Activated CD4-positive, alpha-beta memory T cell treated with anti-CD3 and anti-CD28 coated beads for 36 hours (primary cell): ENCODE data around the gene KRT85. TPM values are rescaled to one million over a fixed set of nuclear protein-coding genes. Genes with fewer than 3 reads are reported as not detected.

Experiments used
- total RNA-seq, 2 experiments: library from RNA; stranded (reverse); gene quantifications; one replicate each; pipeline ENCODE4 v1.2.3, GENCODE V29; 2021

The KRT85 gene
- total RNA-seq, 2 experiments from 2014 or later, result not detected

Other genes with a start within 250 kb of the KRT85 start
- not detected for gene KRT80, start 175.5 kb downstream of the KRT85 start, total RNA-seq
- 1 to 10 TPM; 3.5 to 3.7 TPM for gene KRT7, start 134.2 kb downstream of the KRT85 start, total RNA-seq
- under 1 TPM; 0.10 to 0.12 TPM for gene KRT86, start 92.8 kb downstream of the KRT85 start, total RNA-seq
- gene KRT81, start 75.9 kb downstream of the KRT85 start, total RNA-seq, result not detected
- not detected for gene KRT83, start 46.1 kb downstream of the KRT85 start, total RNA-seq
- gene KRT84, start 18.2 kb upstream of the KRT85 start, total RNA-seq, result not detected
- gene KRT82, start 38.9 kb upstream of the KRT85 start, total RNA-seq, result not detected
- not detected for gene KRT75, start 66.9 kb upstream of the KRT85 start, total RNA-seq
- not detected for gene KRT6B, start 84.7 kb upstream of the KRT85 start, total RNA-seq
- gene KRT6C, start 106.3 kb upstream of the KRT85 start, total RNA-seq, result not detected
- not detected for gene KRT6A, start 125.8 kb upstream of the KRT85 start, total RNA-seq
- not detected for gene KRT5, start 152.9 kb upstream of the KRT85 start, total RNA-seq
- gene KRT71, start 185.7 kb upstream of the KRT85 start, total RNA-seq, result not detected
- not detected for gene KRT74, start 206.4 kb upstream of the KRT85 start, total RNA-seq
- gene KRT72, start 234.0 kb upstream of the KRT85 start, total RNA-seq, result under 1 TPM in 1 of 2 experiments, not detected in 1; 0.17 TPM